HepG2 (cell line): ENCODE measurements around the gene BACH1. TPM values are rescaled to one million over a fixed set of nuclear protein-coding genes. Genes with fewer than 3 reads are reported as not detected.

Experiments
- ATAC-seq: fragments of 200-7000 bp; cut with Tn5 transposase; 3 replicates; pipeline ENCODE4 v1.9.1; 2020; ENCODE audit warnings: mild to moderate bottlenecking, moderate library complexity
- BruUV-seq: library from RNA; stranded (reverse); fragments of 400-500 nt; replicated peaks from 2 replicates; lab custom pipeline; 2021; lab: Mats Ljungman, UMichigan
- CTCF ChIA-PET: fragments of 300-600 bp; formaldehyde crosslinking; extraction: SDS; loops from one replicate; lab custom pipeline; 2021; ENCODE audit warnings: low total read pairs, inconsistent platforms, low intra/inter-chr PET ratio; lab: Yijun Ruan, JAX
- POLR2A ChIA-PET: fragments of 350-600 bp; sonication (Branson Sonifier 250); formaldehyde crosslinking; loops from one replicate; lab custom pipeline; 2020; ENCODE audit warnings: antibody characterized with exemption, inconsistent platforms; lab: Yijun Ruan, JAX
- DNase-seq: peaks from one replicate; pipeline ENCODE4 v3.0.0-alpha.2; 2015; ENCODE audit warnings: low spot score
- FAIRE-seq: peaks from 3 replicates; lab custom pipeline; 2011; peaks lifted over from hg19 to GRCh38; lab: Jason Lieb, UNC
- H2AFZ ChIP-seq: one replicate; pipeline ENCODE4 v1.6.1; 2011; ENCODE audit warnings: low read length, inconsistent platforms
- H3K27ac ChIP-seq: fragments of 300-600 bp; 3 replicates; pipeline ENCODE4 v1.8.0; 2011; ENCODE audit warnings: mixed run types, mild to moderate bottlenecking, mixed read lengths, low read length, inconsistent platforms; ENCODE audit not compliant: insufficient read depth; ENCODE audit errors: extremely low read length
- H3K27me3 ChIP-seq, 2 experiments: fragments of 200-600 bp in 1 of 2; 2 replicates in 1 of 2; 3 replicates in 1 of 2; pipeline versions ENCODE4 v1.6.0 to v1.8.0; 2011; ENCODE audit warnings: low read length in 2 of 2, mild to moderate bottlenecking in 2 of 2, moderate library complexity in 2 of 2, inconsistent platforms in 1 of 2; ENCODE audit not compliant: insufficient read depth in 2 of 2, control insufficient read depth in 1 of 2
- H3K36me3 ChIP-seq, 2 experiments: fragments of 200-600 bp in 1 of 2; replicated peaks in 1 of 2; 2 replicates in 1 of 2; 3 replicates in 1 of 2; pipeline versions ENCODE4 v1.5.1 to v1.8.0; 2011; ENCODE audit warnings: low read length in 2 of 2, inconsistent platforms in 1 of 2; ENCODE audit not compliant: insufficient read depth in 2 of 2, control insufficient read depth in 1 of 2
- H3K4me1 ChIP-seq: 2 replicates; pipeline ENCODE4 v1.5.1; 2012; ENCODE audit warnings: low read length, inconsistent platforms; ENCODE audit not compliant: insufficient read depth
- H3K4me2 ChIP-seq: 2 replicates; pipeline ENCODE4 v1.6.0; 2011; ENCODE audit warnings: low read depth, low read length, inconsistent platforms
- H3K4me3 ChIP-seq, 3 experiments: fragments of 200-600 bp in 1 of 3; sonication (generic), shearing (Covaris generic) in 1 of 3; replicated peaks in 1 of 3; 2 replicates each; pipeline ENCODE4 v1.5.1; 2011 to 2016; ENCODE audit warnings: low read length in 3 of 3, inconsistent platforms in 2 of 3, low read depth in 2 of 3, mild to moderate bottlenecking in 2 of 3, control low read depth in 1 of 3, mixed read lengths in 1 of 3; ENCODE audit not compliant: insufficient read depth in 1 of 3
- H3K79me2 ChIP-seq: one replicate; pipeline ENCODE4 v1.6.1; 2011; ENCODE audit warnings: low read length, inconsistent platforms; ENCODE audit not compliant: insufficient read depth
- H3K9ac ChIP-seq: 2 replicates; pipeline ENCODE4 v1.6.0; 2011; ENCODE audit warnings: mild to moderate bottlenecking, low read depth, low read length, inconsistent platforms; ENCODE audit not compliant: insufficient read depth
- H3K9me3 ChIP-seq: 2 replicates; pipeline ENCODE4 v1.5.1; 2012; ENCODE audit warnings: mild to moderate bottlenecking, low read length
- H4K20me1 ChIP-seq: 2 replicates; pipeline ENCODE4 v1.6.0; 2011; ENCODE audit warnings: inconsistent platforms, mild to moderate bottlenecking, low read length, moderate library complexity; ENCODE audit not compliant: insufficient read depth
- ARID2 ChIP-seq: sonication (generic); formaldehyde crosslinking; IDR thresholded peaks from 2 replicates; pipeline ENCODE4 v1.8.1; 2022; ENCODE audit warnings: mild to moderate bottlenecking, missing genetic modification reagents, borderline replicate concordance
- NFIC ChIP-seq: IDR thresholded peaks from 2 replicates; pipeline ENCODE4 v1.6.1; 2012; ENCODE audit warnings: mild to moderate bottlenecking, low read length, inconsistent platforms
- WGBS: methylation state at CpG from one replicate; pipeline ENCODE4 v1.1.6; 2017; ENCODE audit warnings: low lambda C conversion rate; 5-methylcytosine and 5-hydroxymethylcytosine counted together
- in situ Hi-C: cut with HindIII; loops from 2 replicates; pipeline ENCODE4 v1.10.0; 2017; ENCODE audit warnings: low pct_unique_long_range_greater_than_20kb; ENCODE audit not compliant: extremely low pct_ligation_motif_present
- intact Hi-C: fragments of 100-400 bp; cut with micrococcal nuclease; formaldehyde crosslinking; loops from one replicate; pipeline ENCODE4 v1.10.0; 2022; ENCODE audit not compliant: unreplicated experiment
- polyA plus RNA-seq, 8 experiments: library from polyadenylated mRNA; depleted of rRNA in 3 of 8; stranded (reverse) in 7 of 8; unstranded in 1 of 8; fragments of >200 nt; fragmentation: Illumina TruSeq in 4 of 8; extraction: Trizol in 4 of 8; gene quantifications; 2 replicates each; pipeline versions ENCODE4 v1.2.1 to v1.2.3, GENCODE V29; 2011 to 2016; ENCODE audit warnings: low read depth in 4 of 8, missing spikeins in 1 of 8, mixed read lengths in 1 of 8; ENCODE audit not compliant: insufficient read depth in 1 of 8
- total RNA-seq, 5 experiments: library from RNA; depleted of rRNA; stranded (reverse); fragments of >200 nt; fragmentation: Illumina TruSeq; extraction: Trizol; gene quantifications; 2 replicates each; pipeline ENCODE4 v1.2.3, GENCODE V29; 2016; ENCODE audit warnings: low read depth in 1 of 5
- TF ChIP-seq, protein P1 (sequence below): sonication (generic); formaldehyde crosslinking; IDR thresholded peaks from 2 replicates; pipeline ENCODE4 v1.4.0; 2020; ENCODE audit warnings: mild to moderate bottlenecking, missing genetic modification reagents
- TF ChIP-seq, protein P2 (sequence below): sonication (generic); formaldehyde crosslinking; conservative IDR thresholded peaks from 2 replicates; pipeline ENCODE4 v1.5.0; 2020; ENCODE audit warnings: missing genetic modification reagents

Gene BACH1
- total and polyA plus RNA-seq, 2 of the 13 experiments (the other 11 are each of a cell fraction or from before 2014, with no cell fraction given): 16.5 to 51.7 TPM

- no peaks in the 10 kb centered on the region for H3K27me3 ChIP-seq
- ATAC-seq (no peak), FAIRE-seq (no peak), DNase-seq (no peak)
- 91% methylated on average over 6 of the region's 6 CpGs for WGBS
- no peaks in the 10 kb centered on the region for H4K20me1 ChIP-seq
- in situ Hi-C loops (no loop called here), intact Hi-C loops (no loop called here)
- TF ChIP-seq, protein P1, sequence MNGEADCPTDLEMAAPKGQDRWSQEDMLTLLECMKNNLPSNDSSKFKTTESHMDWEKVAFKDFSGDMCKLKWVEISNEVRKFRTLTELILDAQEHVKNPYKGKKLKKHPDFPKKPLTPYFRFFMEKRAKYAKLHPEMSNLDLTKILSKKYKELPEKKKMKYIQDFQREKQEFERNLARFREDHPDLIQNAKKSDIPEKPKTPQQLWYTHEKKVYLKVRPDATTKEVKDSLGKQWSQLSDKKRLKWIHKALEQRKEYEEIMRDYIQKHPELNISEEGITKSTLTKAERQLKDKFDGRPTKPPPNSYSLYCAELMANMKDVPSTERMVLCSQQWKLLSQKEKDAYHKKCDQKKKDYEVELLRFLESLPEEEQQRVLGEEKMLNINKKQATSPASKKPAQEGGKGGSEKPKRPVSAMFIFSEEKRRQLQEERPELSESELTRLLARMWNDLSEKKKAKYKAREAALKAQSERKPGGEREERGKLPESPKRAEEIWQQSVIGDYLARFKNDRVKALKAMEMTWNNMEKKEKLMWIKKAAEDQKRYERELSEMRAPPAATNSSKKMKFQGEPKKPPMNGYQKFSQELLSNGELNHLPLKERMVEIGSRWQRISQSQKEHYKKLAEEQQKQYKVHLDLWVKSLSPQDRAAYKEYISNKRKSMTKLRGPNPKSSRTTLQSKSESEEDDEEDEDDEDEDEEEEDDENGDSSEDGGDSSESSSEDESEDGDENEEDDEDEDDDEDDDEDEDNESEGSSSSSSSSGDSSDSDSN (CRISPR knock-in tag): no peak
- TF ChIP-seq ARID2 (CRISPR knock-in tag) (no peak), NFIC (no peak)
- TF ChIP-seq, protein P2, sequence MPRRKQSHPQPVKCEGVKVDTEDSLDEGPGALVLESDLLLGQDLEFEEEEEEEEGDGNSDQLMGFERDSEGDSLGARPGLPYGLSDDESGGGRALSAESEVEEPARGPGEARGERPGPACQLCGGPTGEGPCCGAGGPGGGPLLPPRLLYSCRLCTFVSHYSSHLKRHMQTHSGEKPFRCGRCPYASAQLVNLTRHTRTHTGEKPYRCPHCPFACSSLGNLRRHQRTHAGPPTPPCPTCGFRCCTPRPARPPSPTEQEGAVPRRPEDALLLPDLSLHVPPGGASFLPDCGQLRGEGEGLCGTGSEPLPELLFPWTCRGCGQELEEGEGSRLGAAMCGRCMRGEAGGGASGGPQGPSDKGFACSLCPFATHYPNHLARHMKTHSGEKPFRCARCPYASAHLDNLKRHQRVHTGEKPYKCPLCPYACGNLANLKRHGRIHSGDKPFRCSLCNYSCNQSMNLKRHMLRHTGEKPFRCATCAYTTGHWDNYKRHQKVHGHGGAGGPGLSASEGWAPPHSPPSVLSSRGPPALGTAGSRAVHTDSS (CRISPR knock-in tag): no peak
- ChIA-PET CTCF (no interaction called here), POLR2A (no interaction called here)
- no peak overlapping the region for H3K4me3 ChIP-seq
- no peaks in the 10 kb centered on the region for H3K4me1 ChIP-seq
- no peaks in the 10 kb centered on the region for H3K79me2 ChIP-seq
- H3K9me3 ChIP-seq: no peaks in the 10 kb centered on the region
- no peaks in the 10 kb centered on the region for H3K36me3 ChIP-seq
- no peak overlapping the region for H2AFZ ChIP-seq
- BruUV-seq: no TSS peak
- H3K27ac ChIP-seq: no peak overlapping the region
- no peak overlapping the region for H3K4me2 ChIP-seq
- no peak overlapping the region for H3K9ac ChIP-seq
Observed at GRCh38 chr21:29385934-29386520, 87.3 kb downstream of the BACH1 start.
